K562 (cell line): ENCODE measurements around the gene FASTKD3. TPM values are rescaled to one million over a fixed set of nuclear protein-coding genes. Genes with fewer than 3 reads are reported as not detected.

ENCODE experiments used
- ATAC-seq: fragments of 200-7000 bp; cut with Tn5 transposase; 3 replicates; pipeline ENCODE4 v1.9.1; 2020; ENCODE audit warnings: moderate library complexity
- BruUV-seq: library from RNA; stranded (reverse); fragments of 400-500 nt; replicated peaks from 2 replicates; lab custom pipeline; 2021; lab: Mats Ljungman, UMichigan
- CTCF ChIA-PET: fragments of 300-600 bp; formaldehyde crosslinking; extraction: SDS; loops from one replicate; lab custom pipeline; 2021; ENCODE audit warnings: low intra/inter-chr PET ratio; lab: Yijun Ruan, JAX
- POLR2A ChIA-PET: fragments of 300-600, 350-650 bp; sonication (Branson Sonifier 250); formaldehyde crosslinking; extraction: SDS; loops from one replicate; lab custom pipeline; 2021; ENCODE audit warnings: antibody characterized with exemption, inconsistent platforms; lab: Yijun Ruan, JAX
- DNase-seq, 4 experiments: peaks; one replicate each; pipeline versions ENCODE4 v3.0.0 to v3.0.0-alpha.2; 2011 to 2018; ENCODE audit warnings: low spot score in 3 of 4, mixed read lengths in 3 of 4; ENCODE audit errors: extremely low read depth in 1 of 4
- FAIRE-seq: peaks from 2 replicates; lab custom pipeline; 2011; peaks lifted over from hg19 to GRCh38; lab: Jason Lieb, UNC
- H2AFZ ChIP-seq: 2 replicates; pipeline ENCODE4 v1.6.0; 2011; ENCODE audit warnings: low read depth, low read length, control low read depth, inconsistent platforms
- H3K27ac ChIP-seq: fragments of 200-600 bp; 3 replicates; pipeline ENCODE4 v1.8.0; 2011; ENCODE audit warnings: low read depth, mild to moderate bottlenecking, control low read depth, inconsistent platforms, low read length, moderate library complexity, mixed read lengths; ENCODE audit errors: extremely low read depth
- H3K27me3 ChIP-seq, 2 experiments: fragments of 300-600 bp in 1 of 2; 2 replicates in 1 of 2; 3 replicates in 1 of 2; pipeline versions ENCODE4 v1.6.0 to v1.8.0; 2011; ENCODE audit warnings: inconsistent platforms in 2 of 2, low read length in 2 of 2, mild to moderate bottlenecking in 1 of 2, mixed read lengths in 1 of 2, moderate library complexity in 1 of 2; ENCODE audit not compliant: control insufficient read depth in 2 of 2, insufficient read depth in 2 of 2
- H3K36me3 ChIP-seq: fragments of 300-600 bp; 3 replicates; pipeline ENCODE4 v1.8.0; 2011; ENCODE audit warnings: mild to moderate bottlenecking, low read length, inconsistent platforms; ENCODE audit not compliant: control insufficient read depth, insufficient read depth
- H3K4me1 ChIP-seq, 2 experiments: fragments of 200-600 bp in 1 of 2; replicated peaks in 1 of 2; 2 replicates in 1 of 2; 3 replicates in 1 of 2; pipeline versions ENCODE4 v1.5.1 to v1.8.0; 2011; ENCODE audit warnings: inconsistent platforms in 2 of 2, low read length in 2 of 2, mild to moderate bottlenecking in 1 of 2, mixed read lengths in 1 of 2, moderate library complexity in 1 of 2; ENCODE audit not compliant: control insufficient read depth in 2 of 2, insufficient read depth in 2 of 2
- H3K4me2 ChIP-seq: 2 replicates; pipeline ENCODE4 v1.6.1; 2011; ENCODE audit warnings: low read length, control low read depth, inconsistent platforms, mixed read lengths; ENCODE audit not compliant: insufficient read depth
- H3K4me3 ChIP-seq: fragments of 200-600 bp; sonication (generic), shearing (Covaris generic); 2 replicates; pipeline ENCODE4 v1.5.1; 2016; ENCODE audit warnings: control low read depth, inconsistent platforms
- H3K79me2 ChIP-seq: fragments of 200-600 bp; 3 replicates; pipeline ENCODE4 v1.8.0; 2011; ENCODE audit warnings: low read length, inconsistent platforms; ENCODE audit not compliant: control insufficient read depth, insufficient read depth
- H3K9ac ChIP-seq, 2 experiments: 2 replicates each; pipeline versions ENCODE4 v1.6.0 to v1.6.1; 2011; ENCODE audit warnings: low read depth in 2 of 2, low read length in 2 of 2, control low read depth in 1 of 2, inconsistent platforms in 1 of 2, mild to moderate bottlenecking in 1 of 2, mixed read lengths in 1 of 2; ENCODE audit not compliant: insufficient read depth in 1 of 2
- H3K9me1 ChIP-seq: one replicate; pipeline ENCODE4 v1.6.0; 2011; ENCODE audit warnings: inconsistent platforms, mild to moderate bottlenecking, low read length, moderate library complexity; ENCODE audit not compliant: control insufficient read depth, insufficient read depth
- H3K9me3 ChIP-seq: replicated peaks from 2 replicates; pipeline ENCODE4 v1.5.1; 2011; ENCODE audit warnings: low read depth, low read length, inconsistent platforms; ENCODE audit not compliant: control insufficient read depth, insufficient read depth
- H4K20me1 ChIP-seq: replicated peaks from 2 replicates; pipeline ENCODE4 v1.6.1; 2011; ENCODE audit warnings: low read length, inconsistent platforms, mixed read lengths; ENCODE audit not compliant: control insufficient read depth, insufficient read depth
- CBX8 ChIP-seq: fragments of 200-600 bp; sonication (generic); IDR thresholded peaks from 2 replicates; pipeline ENCODE4 v1.6.1; 2012; ENCODE audit warnings: borderline replicate concordance, mixed run types, low read depth, mild to moderate bottlenecking, moderate library complexity, mixed read lengths, low read length, control low read depth, inconsistent platforms; ENCODE audit not compliant: poor library complexity, severe bottlenecking; ENCODE audit errors: extremely low read depth
- CEBPG ChIP-seq, 3 experiments: fragments of 200-800 bp in 1 of 3; sonication (Bioruptor generic) in 1 of 3; sonication (generic) in 1 of 3; formaldehyde crosslinking in 1 of 3; IDR thresholded peaks in 2 of 3; conservative IDR thresholded peaks in 1 of 3; 2 replicates each; pipeline versions ENCODE4 v1.6.1 to v1.8.0; 2016 to 2022; ENCODE audit warnings: missing compliant biosample characterization in 2 of 3, missing genetic modification characterization in 2 of 3, mild to moderate bottlenecking in 1 of 3, missing genetic modification reagents in 1 of 3
- LARP7 ChIP-seq: fragments of 450-650 bp; IDR thresholded peaks from 2 replicates; pipeline ENCODE4 v1.6.1; 2016
- RNF2 ChIP-seq: sonication (generic); IDR thresholded peaks from 2 replicates; pipeline ENCODE4 v1.6.1; 2016
- WGBS: fragments of 100-300 bp; shearing (Covaris generic); methylation state at CpG from one replicate; pipeline ENCODE4 v1.1.6; 2016; ENCODE audit warnings: low coverage, mixed read lengths; ENCODE audit not compliant: insufficient coverage; ENCODE audit errors: missing lambda C conversion rate; 5-methylcytosine and 5-hydroxymethylcytosine counted together
- in situ Hi-C: fragments of 300-500 bp; cut with MboI; formaldehyde crosslinking; loops from 4 replicates; pipeline ENCODE4 v1.15.0; 2018; ENCODE audit warnings: inconsistent platforms, mixed read lengths
- intact Hi-C: fragments of 100-400 bp; cut with micrococcal nuclease; formaldehyde crosslinking; loops from 2 replicates; pipeline ENCODE4 v1.14.2; 2022
- polyA plus RNA-seq, 8 experiments: library from polyadenylated mRNA; depleted of rRNA in 4 of 8; stranded (reverse) in 5 of 8; unstranded in 3 of 8; fragments of >200 nt; fragmentation: Nextera tagmentation in 2 of 8; fragmentation: Illumina TruSeq in 1 of 8; extraction: Ambion mirVana in 2 of 8; extraction: Trizol in 1 of 8; gene quantifications; 2 replicates each; pipeline versions ENCODE4 v1.2.1 to v1.2.3, GENCODE V29; 2011 to 2014; ENCODE audit warnings: inconsistent platforms in 1 of 8, missing spikeins in 1 of 8
- total RNA-seq, 7 experiments: library from RNA; depleted of rRNA in 6 of 7; stranded (reverse); fragments of >200 nt in 6 of 7; fragmentation: Illumina TruSeq in 2 of 7; extraction: Trizol in 2 of 7; gene quantifications; 2 replicates each; pipeline versions ENCODE4 v1.2.1 to v1.2.3, GENCODE V29; 2011 to 2021; ENCODE audit warnings: low replicate concordance in 1 of 7

FASTKD3 gene
- total and polyA plus RNA-seq, 9 of the 15 experiments (the other 6 are each of a cell fraction or from before 2014, with no cell fraction given): 17.1 to 149 (median 47.5) TPM

- FAIRE-seq (no peak), DNase-seq (no peak), ATAC-seq (no peak)
- in situ Hi-C loops: no loop called here
- Histone ChIP-seq H3K79me2 (no peaks in the 10 kb centered on the region), H4K20me1 (no peaks in the 10 kb centered on the region), H3K4me1 (peaks cover 2 to 4% of the 10 kb centered on the region in 2 experiments; a peak in 1 of 5 replicates), H3K36me3 (no peaks in the 10 kb centered on the region), H3K4me2 (no peak overlapping the region), H3K9me3 (no peaks in the 10 kb centered on the region), H3K27ac (no peak overlapping the region), H3K9ac (no peak overlapping the region), H2AFZ (no peak overlapping the region), H3K4me3 (no peak overlapping the region), H3K9me1 (no peaks in the 10 kb centered on the region), H3K27me3 (peaks cover 13 to 37% of the 10 kb centered on the region in 2 experiments)
- intact Hi-C loops: loop anchor here (5.0 kb wide), 2 partner anchors 42 to 1048 kb away; no protein-coding TSS in a partner anchor
- no TSS peak for BruUV-seq
- 16% methylated on average over 10 of the region's 10 CpGs for WGBS
- POLR2A ChIA-PET: interaction anchor here (0.8 kb wide), 1 partner anchor 16 kb away, joined by 4 read pairs; no protein-coding TSS in a partner anchor
- CTCF ChIA-PET: interaction anchor here (2.1 kb wide), 1 partner anchor 554 kb away, joined by 7 read pairs; no protein-coding TSS in a partner anchor
- no peak for TF ChIP-seq CBX8
These were observed 54.0 kb downstream of the FASTKD3 start for GRCh38 chr5:7814816-7815215.

- no peaks in the 10 kb centered on the region for H3K79me2 ChIP-seq
- H4K20me1 ChIP-seq: no peaks in the 10 kb centered on the region
- H2AFZ ChIP-seq: no peak overlapping the region
- H3K9me1 ChIP-seq: no peaks in the 10 kb centered on the region
- peaks cover 2 to 4% of the 10 kb centered on the region in 2 experiments; a peak in 1 of 5 replicates for H3K4me1 ChIP-seq
- 0% methylated on average over 3 of the region's 3 CpGs for WGBS
- no peak for ATAC-seq
- intact Hi-C loops: no loop called here
- in situ Hi-C loops: no loop called here
- no peaks in the 10 kb centered on the region for H3K36me3 ChIP-seq
- CTCF ChIA-PET: no interaction called here
- no peak overlapping the region for H3K4me2 ChIP-seq
- peaks cover 11 to 32% of the 10 kb centered on the region in 2 experiments for H3K27me3 ChIP-seq
- BruUV-seq: no TSS peak
- H3K4me3 ChIP-seq: no peak overlapping the region
- no peak overlapping the region for H3K9ac ChIP-seq
- TF ChIP-seq RNF2 (no peak), CEBPG (CRISPR knock-in tag; IDR thresholded peaks at IDR 0.05) (no peak), CEBPG (tag; conservative IDR thresholded peaks at IDR 0.05 in 1 of 2, IDR thresholded peaks at IDR 0.05 in 1 of 2) (peak in 1 of 2 experiments; percentile 54; a peak in 2 of 4 replicates), LARP7 (no peak)
- H3K27ac ChIP-seq: no peak overlapping the region
- peak; percentile 19 for FAIRE-seq
- POLR2A ChIA-PET: interaction anchor here (1.0 kb wide), 1 partner anchor 18 kb away, joined by 3 read pairs; no protein-coding TSS in a partner anchor
- no peak for DNase-seq
- H3K9me3 ChIP-seq: no peaks in the 10 kb centered on the region
These were observed 55.3 kb downstream of the FASTKD3 start for GRCh38 chr5:7813576-7813975.
